Activated T-cell treated with anti-CD3 and anti-CD28 coated beads, Interleukin-2, amount 50 U/mL, for 4 hours (primary cell): ENCODE data around the gene PIAS4. TPM values are rescaled to one million over a fixed set of nuclear protein-coding genes. Genes with fewer than 3 reads are reported as not detected.

Experiments
- ATAC-seq, 2 donors: fragments of 200-7000 bp; cut with Tn5 transposase; one replicate each; pipeline ENCODE4 v1.10.0; 2021
- DNase-seq: peaks from one replicate; pipeline ENCODE4 v3.0.0-alpha.2; 2020
- H3K27me3 Mint-ChIP-seq: one replicate; pipeline ENCODE4 v1.8.0; 2021; ENCODE audit warnings: low read depth, mixed read lengths
- H3K36me3 Mint-ChIP-seq: one replicate; pipeline ENCODE4 v1.8.0; 2022; ENCODE audit warnings: mixed read lengths; ENCODE audit not compliant: insufficient read depth
- H3K4me1 Mint-ChIP-seq: one replicate; pipeline ENCODE4 v1.8.0; 2021; ENCODE audit warnings: low read depth, mixed read lengths
- H3K4me3 Mint-ChIP-seq: one replicate; pipeline ENCODE4 v1.8.0; 2021; ENCODE audit warnings: mild to moderate bottlenecking, moderate library complexity, mixed read lengths
- H3K9me3 Mint-ChIP-seq: one replicate; pipeline ENCODE4 v1.8.0; 2021; ENCODE audit warnings: mixed read lengths
- total RNA-seq, 3 donors: library from RNA; stranded (reverse); gene quantifications; one replicate each; pipeline ENCODE4 v1.2.1, GENCODE V29; 2021

PIAS4 gene
- total RNA-seq, 3 donors from 2014 or later = 33.9 to 37.0 (median 35.3) TPM

DNA sequence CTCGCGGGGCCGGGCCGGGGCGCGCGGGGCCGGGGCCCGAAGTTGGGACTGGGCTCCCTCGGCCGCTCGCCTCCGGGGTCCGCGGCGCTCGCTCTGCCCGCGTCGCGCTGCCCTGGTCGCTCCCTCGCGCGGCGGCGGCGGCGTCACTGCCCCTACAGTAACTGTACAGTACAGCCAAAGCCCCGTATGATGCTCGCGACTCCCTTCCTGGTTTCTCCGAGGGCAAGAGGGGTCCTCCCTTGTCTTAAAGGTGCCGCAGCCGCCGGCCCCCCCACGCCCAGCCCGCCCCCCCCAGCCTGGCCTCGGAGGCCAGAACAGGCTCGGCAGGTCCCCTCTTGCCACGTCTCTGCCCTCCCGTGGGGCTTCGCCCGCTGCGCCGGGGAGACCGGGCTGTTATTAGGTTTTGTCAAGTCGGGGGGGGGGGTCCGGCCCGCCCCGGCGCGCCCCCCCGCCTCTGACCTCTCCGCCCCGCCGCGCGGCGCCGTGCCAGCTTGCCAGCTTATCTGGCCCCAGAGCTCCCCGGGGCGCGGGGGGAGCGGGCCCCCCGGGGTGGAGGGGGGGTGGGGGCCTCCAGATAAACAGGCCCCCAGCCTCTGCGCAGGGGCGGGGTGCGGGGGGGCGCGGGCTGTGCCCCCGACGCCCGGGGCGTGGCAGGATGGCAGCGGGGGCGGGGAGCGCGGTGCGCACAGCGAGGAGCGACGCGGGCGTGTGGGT lies 59.3 kb downstream of the PIAS4 start, which contains the start of gene ZBTB7A:
TSS of gene ZBTB7A (minus strand) at position 218 of the 714 bp plus-strand sequence. CDS start 11,667 bp downstream, outside the sequence.
- peak; percentile 27 to 33 for ATAC-seq
- DNase-seq = peak; percentile 71
- peaks cover 3% of the 10 kb centered on the region for H3K36me3 Mint-ChIP-seq
- peaks cover 38% of the 10 kb centered on the region for H3K4me1 Mint-ChIP-seq
- peak within 1 kb of the TSS; percentile 84 for H3K4me3 Mint-ChIP-seq
- no peaks in the 10 kb centered on the region for H3K9me3 Mint-ChIP-seq
- no peaks in the 10 kb centered on the region for H3K27me3 Mint-ChIP-seq

DNA sequence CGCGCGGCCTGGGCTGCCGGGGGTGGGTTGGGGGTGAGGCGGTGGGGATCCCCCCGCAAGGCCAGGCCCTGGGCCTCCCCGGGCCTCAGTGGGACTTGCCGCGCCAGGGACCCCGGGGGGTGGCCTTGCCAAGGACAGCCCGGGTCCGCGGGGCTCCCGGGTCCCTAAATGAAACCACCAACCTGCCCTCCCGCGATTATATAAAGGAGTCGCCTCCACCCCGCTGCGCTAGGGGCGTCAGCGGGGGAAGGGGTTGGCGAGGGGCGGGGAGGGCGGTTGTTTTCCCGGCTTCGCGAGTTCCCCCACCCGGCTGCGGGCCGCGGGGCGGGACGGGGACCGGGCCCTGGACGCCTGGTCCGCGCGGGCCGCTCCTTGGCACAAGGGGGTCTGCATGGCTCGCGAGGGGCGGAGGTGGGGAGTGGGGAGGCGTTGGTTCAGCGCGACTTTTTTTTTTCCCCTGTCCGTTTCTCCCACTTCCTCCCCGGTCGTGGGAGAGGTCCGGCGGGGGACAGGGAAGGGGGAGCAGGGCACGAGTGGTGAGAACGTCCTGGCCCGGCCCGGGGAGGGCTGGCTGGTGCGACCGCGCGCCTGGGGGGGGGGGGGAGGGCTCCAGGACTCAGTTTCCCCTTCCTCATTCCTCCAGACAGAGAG lies 60.0 kb downstream of the PIAS4 start:
- Mint-ChIP-seq H3K36me3 (peaks cover 3% of the 10 kb centered on the region), H3K4me1 (peaks cover 32% of the 10 kb centered on the region), H3K9me3 (no peaks in the 10 kb centered on the region), H3K4me3 (peak overlapping the region; percentile 78), H3K27me3 (no peaks in the 10 kb centered on the region)
- no peak for ATAC-seq
- no peak for DNase-seq

GRCh38 chr19:4068047-4068966 lies 60.8 kb downstream of the PIAS4 start:
- no peaks in the 10 kb centered on the region for H3K9me3 Mint-ChIP-seq
- no peaks in the 10 kb centered on the region for H3K27me3 Mint-ChIP-seq
- H3K4me3 Mint-ChIP-seq = peak overlapping the region; percentile 78
- no peak for DNase-seq
- H3K4me1 Mint-ChIP-seq = peaks cover 25% of the 10 kb centered on the region
- ATAC-seq = no peak
- peaks cover 3% of the 10 kb centered on the region for H3K36me3 Mint-ChIP-seq

DNA sequence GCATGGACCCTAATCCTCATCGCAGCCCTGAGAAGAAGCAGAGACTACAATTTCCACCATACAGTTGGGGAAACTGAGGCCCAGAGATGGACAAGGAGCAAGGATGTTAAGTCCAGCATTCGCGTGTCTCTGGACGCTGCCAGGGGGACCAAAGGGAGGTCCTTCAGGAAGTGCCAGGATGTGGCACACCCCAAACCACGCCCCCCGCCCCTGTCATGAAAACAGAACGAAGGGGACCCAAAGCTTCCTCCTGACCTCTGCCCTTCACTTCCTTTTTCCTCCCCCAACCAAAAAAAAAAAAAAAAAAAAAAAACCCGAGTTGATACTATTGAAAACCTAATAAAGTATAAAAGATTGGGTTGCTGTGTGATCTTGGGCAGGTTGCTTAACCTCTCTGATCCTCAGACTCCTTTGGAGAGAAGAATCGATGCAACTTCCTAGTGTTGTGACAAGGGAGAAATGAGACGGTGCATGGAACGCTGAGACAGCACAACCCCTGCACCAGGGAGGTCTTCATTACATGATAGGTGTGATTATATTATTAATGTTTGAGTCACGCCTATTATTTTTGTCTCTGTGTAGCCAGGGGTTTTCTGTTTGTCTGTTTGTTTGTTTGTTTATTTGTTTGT lies 61.9 kb downstream of the PIAS4 start:
- peak overlapping the region; percentile 40 for H3K4me3 Mint-ChIP-seq
- DNase-seq (no peak), ATAC-seq (no peak)
- no peaks in the 10 kb centered on the region for H3K27me3 Mint-ChIP-seq
- peaks cover 20% of the 10 kb centered on the region for H3K4me1 Mint-ChIP-seq
- no peaks in the 10 kb centered on the region for H3K36me3 Mint-ChIP-seq
- no peaks in the 10 kb centered on the region for H3K9me3 Mint-ChIP-seq

- no peak overlapping the region for H3K4me3 Mint-ChIP-seq
- H3K9me3 Mint-ChIP-seq = no peaks in the 10 kb centered on the region
- no peak for ATAC-seq
- no peaks in the 10 kb centered on the region for H3K36me3 Mint-ChIP-seq
- peaks cover 26% of the 10 kb centered on the region for H3K4me1 Mint-ChIP-seq
- H3K27me3 Mint-ChIP-seq = no peaks in the 10 kb centered on the region
- no peak for DNase-seq
These were observed 64.1 kb downstream of the PIAS4 start for GRCh38 chr19:4071610-4072009.

DNA sequence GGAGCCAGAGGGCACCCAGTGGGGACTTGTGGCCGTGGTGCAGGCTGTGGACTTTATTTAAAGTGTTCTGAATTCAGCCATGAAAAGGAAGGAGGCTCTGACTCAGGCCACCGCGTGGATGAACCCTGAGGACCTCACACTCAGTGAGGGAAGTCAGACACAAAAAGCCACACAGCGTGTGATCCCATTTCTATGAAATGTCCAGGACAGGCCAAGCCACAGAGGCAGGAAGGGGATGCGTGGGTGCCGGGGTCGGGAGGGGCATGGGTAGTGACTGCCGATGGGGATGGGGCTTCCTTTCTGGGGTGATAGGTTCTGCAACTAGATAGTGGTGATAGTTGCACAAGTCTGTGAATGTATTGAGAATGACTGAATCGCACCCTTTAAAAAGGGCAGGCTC lies 67.8 kb downstream of the PIAS4 start:
- ATAC-seq (no peak), DNase-seq (no peak)
- Mint-ChIP-seq H3K4me1 (peaks cover 26% of the 10 kb centered on the region), H3K4me3 (no peak overlapping the region), H3K36me3 (no peaks in the 10 kb centered on the region), H3K9me3 (no peaks in the 10 kb centered on the region), H3K27me3 (no peaks in the 10 kb centered on the region)

GRCh38 chr19:4077007-4077374 lies 69.5 kb downstream of the PIAS4 start:
- peaks cover 27% of the 10 kb centered on the region for H3K4me1 Mint-ChIP-seq
- peak overlapping the region; percentile 4 for H3K4me3 Mint-ChIP-seq
- H3K36me3 Mint-ChIP-seq = no peaks in the 10 kb centered on the region
- no peak for DNase-seq
- H3K27me3 Mint-ChIP-seq = no peaks in the 10 kb centered on the region
- no peaks in the 10 kb centered on the region for H3K9me3 Mint-ChIP-seq
- no peak for ATAC-seq

- H3K4me1 Mint-ChIP-seq = peaks cover 32% of the 10 kb centered on the region
- no peaks in the 10 kb centered on the region for H3K36me3 Mint-ChIP-seq
These were observed 70.5 kb downstream of the PIAS4 start for GRCh38 chr19:4077800-4078684.

GRCh38 chr19:4080473-4080872 lies 72.9 kb downstream of the PIAS4 start:
- ATAC-seq = no peak
- Mint-ChIP-seq H3K27me3 (no peaks in the 10 kb centered on the region), H3K4me3 (no peak overlapping the region), H3K9me3 (no peaks in the 10 kb centered on the region), H3K36me3 (no peaks in the 10 kb centered on the region), H3K4me1 (peaks cover 41% of the 10 kb centered on the region)
- DNase-seq = no peak

More at GRCh38 chr19:4077800-4078684, 70.5 kb downstream of the PIAS4 start:
- H3K9me3 Mint-ChIP-seq = no peaks in the 10 kb centered on the region
- peak; percentile 55 for DNase-seq
- ATAC-seq = peak; percentile 73 to 79
- no peaks in the 10 kb centered on the region for H3K27me3 Mint-ChIP-seq
- H3K4me3 Mint-ChIP-seq = peak overlapping the region; percentile 71

DNA sequence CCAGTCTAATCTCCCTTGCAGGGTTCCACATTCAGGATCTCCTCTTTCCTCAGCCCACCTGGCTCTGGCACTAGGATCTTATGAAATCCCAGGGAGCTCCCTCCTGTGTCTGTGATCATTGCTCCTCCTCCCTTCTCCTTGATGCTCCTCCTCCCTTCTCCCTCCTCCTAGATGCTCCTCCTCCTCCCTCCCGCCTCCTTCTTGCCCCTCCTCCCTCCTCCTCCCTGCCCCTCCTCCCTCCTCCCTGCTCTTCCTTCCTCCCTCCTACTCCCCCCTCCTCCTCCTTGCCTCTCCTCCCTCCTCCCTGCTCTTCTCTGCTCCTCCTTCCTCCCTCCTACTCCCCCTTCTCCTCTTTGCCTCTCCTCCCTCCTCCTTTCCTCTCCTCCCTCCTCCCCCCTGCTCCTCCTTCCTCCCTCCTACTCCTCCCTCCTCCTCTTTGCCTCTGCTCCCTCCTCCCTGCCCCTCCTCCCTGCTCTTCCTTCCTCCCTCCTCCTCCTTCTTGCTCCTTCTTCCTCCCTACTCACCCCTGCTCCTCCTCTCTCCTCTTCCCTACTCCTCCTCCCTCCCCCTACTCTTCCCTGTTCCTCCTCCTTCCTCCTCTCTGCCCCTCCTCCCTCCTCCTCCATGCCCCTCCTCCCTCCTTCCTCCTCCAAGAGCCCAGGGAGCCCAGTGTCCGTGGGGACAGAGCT lies 74.0 kb downstream of the PIAS4 start:
- Mint-ChIP-seq H3K9me3 (no peaks in the 10 kb centered on the region), H3K36me3 (no peaks in the 10 kb centered on the region), H3K27me3 (no peaks in the 10 kb centered on the region), H3K4me1 (peaks cover 49% of the 10 kb centered on the region), H3K4me3 (no peak overlapping the region)
- ATAC-seq (no peak), DNase-seq (no peak)

DNA sequence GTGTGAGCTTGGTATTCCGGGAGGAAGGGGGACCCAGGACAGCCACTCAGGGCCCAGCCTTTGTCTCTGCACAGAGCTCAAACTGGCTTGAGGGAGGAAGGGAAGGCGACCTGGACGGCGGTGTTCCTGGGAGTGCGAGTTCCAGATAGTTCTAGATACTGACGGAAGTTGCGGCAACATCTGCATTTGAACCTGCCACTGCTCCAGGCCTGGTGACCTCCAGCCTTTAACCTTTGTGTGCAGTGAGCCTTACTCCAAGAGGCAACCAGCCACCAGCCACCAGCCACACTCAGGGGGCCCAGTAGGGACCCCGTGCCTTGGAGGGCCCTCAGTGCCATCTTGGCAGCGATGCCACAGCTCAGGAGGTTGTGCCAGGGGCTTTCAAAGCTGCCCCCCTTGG lies 74.6 kb downstream of the PIAS4 start:
- no peaks in the 10 kb centered on the region for H3K9me3 Mint-ChIP-seq
- DNase-seq = no peak
- no peaks in the 10 kb centered on the region for H3K36me3 Mint-ChIP-seq
- no peak overlapping the region for H3K4me3 Mint-ChIP-seq
- peaks cover 48% of the 10 kb centered on the region for H3K4me1 Mint-ChIP-seq
- ATAC-seq = no peak
- no peaks in the 10 kb centered on the region for H3K27me3 Mint-ChIP-seq

- H3K36me3 Mint-ChIP-seq = no peaks in the 10 kb centered on the region
- H3K27me3 Mint-ChIP-seq = no peaks in the 10 kb centered on the region
- no peaks in the 10 kb centered on the region for H3K9me3 Mint-ChIP-seq
- DNase-seq (no peak), ATAC-seq (peak; percentile 17 to 29)
- H3K4me3 Mint-ChIP-seq = peak overlapping the region; percentile 40
- H3K4me1 Mint-ChIP-seq = peaks cover 53% of the 10 kb centered on the region
These were observed 76.4 kb downstream of the PIAS4 start for GRCh38 chr19:4083677-4084546.
